NOMO-1 treated with dmso at 0.1 percent for 144 hours (cell line): Measurements from ENCODE around the gene GYG2.
A peak's percentile ranks its signal among the peaks of the same experiment; 100 is the strongest.
"Not testable (repeated sequence)": the region's sequence is repeated elsewhere in the genome, so short reads cannot be mapped to it uniquely, and the experiment has no call there.

ENCODE experiments used
- DNase-seq: peaks from one replicate; lab custom pipeline; 2025; ENCODE audit not compliant: unreplicated experiment; lab: John Stamatoyannopoulos, UW

Gene GYG2

GRCh38 chrX:2898846-2899512 is 70.2 kb downstream of the GYG2 start:
- DNase-seq = no peak

GRCh38 chrX:2901367-2902036 is 72.8 kb downstream of the GYG2 start:
- DNase-seq = no peak

- DNase-seq = no peak
Observed at GRCh38 chrX:2902841-2903240, 74.1 kb downstream of the GYG2 start.

- DNase-seq = no peak
Observed at GRCh38 chrX:2903366-2903765, 74.6 kb downstream of the GYG2 start.

- no peak for DNase-seq
Observed at GRCh38 chrX:2907295-2907694, 78.6 kb downstream of the GYG2 start.

GRCh38 chrX:2908125-2908685 is 79.5 kb downstream of the GYG2 start:
- DNase-seq = no peak

GRCh38 chrX:2910109-2910508 is 81.4 kb downstream of the GYG2 start:
- DNase-seq = no peak

- no peak for DNase-seq
Observed at GRCh38 chrX:2913118-2913517, 84.4 kb downstream of the GYG2 start.

- DNase-seq = no peak
Observed at GRCh38 chrX:2917767-2918166, 89.0 kb downstream of the GYG2 start.

- no peak for DNase-seq
Observed at GRCh38 chrX:2921193-2921592, 92.5 kb downstream of the GYG2 start.

- DNase-seq = no peak
Observed at GRCh38 chrX:2921750-2922149, 93.0 kb downstream of the GYG2 start.

GRCh38 chrX:2924151-2924550 is 95.4 kb downstream of the GYG2 start:
- DNase-seq = no peak

- DNase-seq = not testable (repeated sequence)
Observed at GRCh38 chrX:2926255-2926654, 97.5 kb downstream of the GYG2 start.

GRCh38 chrX:2926664-2927275 is 98.0 kb downstream of the GYG2 start:
- no peak for DNase-seq

GRCh38 chrX:2928191-2928582 is 99.5 kb downstream of the GYG2 start:
- DNase-seq = peak; percentile 76

GRCh38 chrX:2928583-2929434 is 100.1 kb downstream of the GYG2 start, which contains the start of gene ARSD:
TSS of gene ARSD (minus strand) at chrX:2929339. CDS start at chrX:2929275, 64 bp downstream.
- peak; percentile 94 for DNase-seq

GRCh38 chrX:2931155-2931554 is 102.4 kb downstream of the GYG2 start:
- no peak for DNase-seq

GRCh38 chrX:2931612-2932011 is 102.9 kb downstream of the GYG2 start:
- no peak for DNase-seq
